UCSD-AML1 (cell line): ENCODE data around the gene GCH1.
"Not testable (repeated sequence)": the region's sequence is repeated elsewhere in the genome, so short reads cannot be mapped to it uniquely, and the experiment has no call there.

ENCODE experiments used
- DNase-seq: peaks from one replicate; lab custom pipeline; 2025; ENCODE audit not compliant: unreplicated experiment; lab: John Stamatoyannopoulos, UW

GCH1 gene

GRCh38 chr14:54902521-54903420, at the start of gene GCH1:
Gene GCH1 (minus strand): TSS chr14:54902826. CDS start chr14:54902663, 163 bp downstream.
- DNase-seq: peak; percentile 81

- DNase-seq: no peak
Observed at GRCh38 chr14:54947230-54947629, 44.6 kb upstream of the GCH1 start.

GRCh38 chr14:54946500-54946899, 43.9 kb upstream of the GCH1 start:
- no peak for DNase-seq

GRCh38 chr14:54944737-54945391, 42.2 kb upstream of the GCH1 start:
- no peak for DNase-seq

GRCh38 chr14:54942913-54943312, 40.3 kb upstream of the GCH1 start:
- no peak for DNase-seq

DNA sequence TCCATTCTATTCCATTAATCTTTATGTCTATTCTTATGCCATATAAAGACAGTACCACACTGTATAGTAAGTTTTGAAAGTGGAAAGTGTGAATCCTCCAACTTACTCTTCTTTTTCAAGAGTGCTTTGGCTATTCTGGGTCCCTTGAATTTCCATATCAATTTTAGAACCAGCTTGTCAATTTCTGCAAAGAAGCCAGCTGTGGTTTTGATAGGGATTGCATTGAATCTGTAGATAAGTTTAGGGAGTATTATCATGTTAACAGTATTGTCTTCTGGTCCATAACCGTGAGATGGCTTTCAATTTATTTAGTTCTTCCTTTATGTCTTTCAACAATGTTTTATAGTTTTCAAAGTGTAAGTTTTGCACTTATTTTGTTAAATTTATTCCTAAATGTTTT, 34.2 kb upstream of the GCH1 start:
- DNase-seq: no peak

- no peak for DNase-seq
Observed at GRCh38 chr14:54935958-54936357, 33.3 kb upstream of the GCH1 start.

DNA sequence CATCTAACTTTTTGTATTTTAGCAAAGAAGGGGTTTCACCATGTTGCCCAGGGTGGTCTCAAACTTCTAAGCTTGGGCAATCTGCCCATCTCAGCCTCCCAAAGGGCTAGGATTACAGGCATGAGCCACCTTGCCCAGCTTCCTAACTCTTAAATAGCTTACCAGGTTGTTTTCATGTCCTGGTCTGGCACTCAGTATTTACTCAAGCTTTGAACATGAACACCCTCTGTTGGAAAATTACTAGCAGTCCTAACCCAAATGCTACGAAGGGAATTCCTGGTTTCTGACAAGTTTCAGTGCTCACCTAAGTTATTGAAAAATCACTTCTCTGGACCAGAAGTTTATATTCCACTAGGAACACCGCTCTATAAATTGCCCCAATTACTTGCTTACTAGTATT, 32.5 kb upstream of the GCH1 start:
- DNase-seq: no peak

- no peak for DNase-seq
Observed at GRCh38 chr14:54933006-54933405, 30.4 kb upstream of the GCH1 start.

- DNase-seq: no peak
Observed at GRCh38 chr14:54931598-54932340, 29.1 kb upstream of the GCH1 start.

GRCh38 chr14:54931101-54931500, 28.5 kb upstream of the GCH1 start:
- DNase-seq: no peak

DNA sequence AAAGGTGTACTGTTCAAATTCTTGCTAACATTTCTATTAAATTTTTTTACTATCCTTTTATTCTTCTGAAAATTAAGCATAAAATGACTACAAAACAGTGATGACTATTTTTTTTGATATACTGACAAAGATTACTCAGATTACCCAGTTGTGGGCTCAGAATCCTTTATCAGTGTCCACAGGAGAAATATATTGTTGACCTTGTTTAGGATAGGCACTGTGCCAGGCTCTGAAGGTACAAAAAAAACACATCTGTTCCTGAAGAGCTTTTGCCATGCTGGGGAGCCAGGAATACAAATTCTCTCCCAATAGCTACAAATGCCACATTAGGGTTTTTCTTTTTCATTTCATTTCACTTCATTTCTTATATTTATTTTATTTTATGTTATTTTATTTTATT, 26.9 kb upstream of the GCH1 start:
- no peak for DNase-seq

- DNase-seq: no peak
Observed at GRCh38 chr14:54928216-54928615, 25.6 kb upstream of the GCH1 start.

- DNase-seq: no peak
Observed at GRCh38 chr14:54927551-54927950, 24.9 kb upstream of the GCH1 start.

GRCh38 chr14:54926570-54926969, 23.9 kb upstream of the GCH1 start:
- not testable (repeated sequence) for DNase-seq

GRCh38 chr14:54922598-54922997, 20.0 kb upstream of the GCH1 start:
- DNase-seq: no peak

GRCh38 chr14:54920052-54920451, 17.4 kb upstream of the GCH1 start:
- no peak for DNase-seq

DNA sequence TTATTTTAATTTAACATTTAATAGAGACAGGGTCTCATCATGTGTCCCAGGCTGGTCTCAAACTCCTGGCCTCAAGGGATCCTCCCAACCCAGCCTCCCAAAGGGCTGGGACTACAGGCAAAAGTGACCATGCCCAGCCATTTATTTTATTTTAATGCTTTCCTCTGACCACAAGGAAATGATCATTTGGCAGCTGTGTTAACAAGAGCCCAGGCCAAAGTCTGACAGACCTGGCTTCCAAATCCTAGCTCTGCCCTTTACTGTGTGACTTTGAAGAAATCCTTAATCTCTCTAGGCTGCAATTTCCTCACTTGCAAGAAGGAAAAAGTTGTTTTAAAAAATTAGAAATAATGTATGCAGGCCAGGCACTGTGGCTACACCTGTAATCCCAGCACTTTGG, 16.7 kb upstream of the GCH1 start:
- DNase-seq: no peak

DNA sequence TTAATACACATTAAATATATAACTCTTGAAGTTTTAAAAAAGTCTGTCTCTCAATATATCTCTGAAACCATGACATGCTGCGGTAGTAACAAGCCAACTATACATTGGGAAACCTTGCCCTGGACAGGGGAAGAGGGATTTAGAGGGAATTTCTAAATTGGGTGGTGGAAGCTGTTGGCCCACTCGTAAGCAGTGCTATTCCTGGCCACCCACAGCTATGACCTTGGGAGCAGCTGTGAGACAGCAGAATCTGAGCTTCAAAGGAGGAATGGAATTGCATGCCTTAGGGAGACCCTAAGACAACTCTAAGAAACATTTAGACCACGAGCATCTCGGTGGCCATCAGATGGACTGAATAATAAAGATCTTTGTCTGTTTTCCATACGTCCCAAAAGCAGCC, 15.8 kb upstream of the GCH1 start:
- DNase-seq: no peak

DNA sequence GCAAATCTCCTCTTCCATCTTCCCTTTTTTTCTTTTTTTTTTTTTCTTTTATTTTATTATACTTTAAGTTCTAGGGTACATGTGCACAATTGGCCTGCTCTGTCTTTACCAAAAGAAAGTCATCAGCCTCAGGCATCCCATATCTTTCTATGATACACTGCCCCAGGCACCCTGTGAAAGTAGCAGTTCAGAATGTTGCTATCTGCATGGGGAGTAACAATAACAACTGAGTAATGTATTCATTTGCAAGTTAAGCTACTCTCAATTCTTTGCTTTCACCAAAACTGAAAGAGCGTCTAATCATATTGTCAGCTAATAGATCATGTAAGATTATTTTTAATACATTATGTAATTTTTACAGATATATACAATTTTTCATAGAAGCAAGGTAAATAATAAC, 13.5 kb upstream of the GCH1 start:
- no peak for DNase-seq

DNA sequence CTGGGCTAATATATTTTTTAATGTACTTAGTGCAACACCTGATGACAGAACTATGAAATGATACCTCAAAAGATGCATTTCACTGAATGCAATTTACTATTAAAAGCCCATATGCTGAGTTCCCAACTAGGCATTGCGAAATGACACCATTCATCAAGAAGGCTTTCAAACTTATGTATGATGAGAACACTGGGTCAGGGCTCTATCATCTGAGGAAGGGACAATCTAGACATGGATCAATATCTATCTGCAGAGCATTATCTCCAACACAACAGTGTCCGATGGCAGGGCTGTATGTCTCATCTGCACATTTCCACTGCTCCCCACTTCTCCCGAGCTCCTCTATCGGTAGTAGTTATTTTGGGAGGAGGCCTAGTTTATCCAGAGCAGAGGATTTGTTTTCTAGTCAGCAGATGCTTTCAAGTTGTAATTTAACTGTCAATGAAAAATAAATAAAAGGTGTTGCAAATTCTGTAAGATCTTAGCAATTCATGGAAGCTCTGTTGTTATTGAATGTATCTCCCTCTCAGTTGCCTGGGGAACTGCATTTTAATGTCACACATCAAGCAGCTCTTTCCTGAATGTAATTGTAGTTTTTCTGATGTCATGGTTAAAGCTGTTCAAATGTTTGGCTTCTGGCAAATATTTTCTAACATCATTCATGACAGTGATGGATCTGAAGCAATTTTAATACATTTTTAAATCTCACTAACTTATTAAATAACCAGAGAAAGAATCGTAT, 7.4 kb upstream of the GCH1 start:
- DNase-seq: no peak
